Keratinocyte (primary cell): ENCODE data around the gene ORMDL2.

ENCODE experiments used
- CTCF ChIP-seq, 3 experiments: IDR thresholded peaks in 1 of 3; conservative IDR thresholded peaks in 1 of 3; optimal IDR thresholded peaks in 1 of 3; 2 replicates in 2 of 3; 3 replicates in 1 of 3; pipeline versions ENCODE3 to v1.5.1; 2011; ENCODE audit warnings: low read length in 3 of 3, mild to moderate bottlenecking in 3 of 3, moderate library complexity in 2 of 3, control low read depth in 1 of 3, inconsistent platforms in 1 of 3; ENCODE audit not compliant: insufficient read depth in 2 of 3; ENCODE audit errors: extremely low read depth in 1 of 3
- EZH2 ChIP-seq: IDR thresholded peaks from one replicate; pipeline ENCODE4 v1.6.1; 2012; ENCODE audit warnings: inconsistent platforms, mild to moderate bottlenecking, low read length, moderate library complexity

GRCh38 chr12:55842681-55843429 is 25.0 kb downstream of the ORMDL2 start, which contains the start of gene MMP19:
- TF ChIP-seq CTCF (optimal IDR thresholded peaks at IDR 0.05 in 1 of 3, IDR thresholded peaks at IDR 0.05 in 1 of 3, conservative IDR thresholded peaks at IDR 0.05 in 1 of 3; ENCODE audit: extremely low read depth in 1 of 3, insufficient read depth in 2 of 3, low read length in 3 of 3) (no peak), EZH2 (no peak)
